ENCODE measurements around the gene ABHD4. TPM values are rescaled to one million over a fixed set of nuclear protein-coding genes. Genes with fewer than 3 reads are reported as not detected.
"Not testable (repeated sequence)": the region's sequence is repeated elsewhere in the genome, so short reads cannot be mapped to it uniquely, and the experiment has no call there.

ABHD4 gene
- total and polyA plus RNA-seq, 7 donors: 9.5 to 20.4 (median 18.0) TPM

DNA sequence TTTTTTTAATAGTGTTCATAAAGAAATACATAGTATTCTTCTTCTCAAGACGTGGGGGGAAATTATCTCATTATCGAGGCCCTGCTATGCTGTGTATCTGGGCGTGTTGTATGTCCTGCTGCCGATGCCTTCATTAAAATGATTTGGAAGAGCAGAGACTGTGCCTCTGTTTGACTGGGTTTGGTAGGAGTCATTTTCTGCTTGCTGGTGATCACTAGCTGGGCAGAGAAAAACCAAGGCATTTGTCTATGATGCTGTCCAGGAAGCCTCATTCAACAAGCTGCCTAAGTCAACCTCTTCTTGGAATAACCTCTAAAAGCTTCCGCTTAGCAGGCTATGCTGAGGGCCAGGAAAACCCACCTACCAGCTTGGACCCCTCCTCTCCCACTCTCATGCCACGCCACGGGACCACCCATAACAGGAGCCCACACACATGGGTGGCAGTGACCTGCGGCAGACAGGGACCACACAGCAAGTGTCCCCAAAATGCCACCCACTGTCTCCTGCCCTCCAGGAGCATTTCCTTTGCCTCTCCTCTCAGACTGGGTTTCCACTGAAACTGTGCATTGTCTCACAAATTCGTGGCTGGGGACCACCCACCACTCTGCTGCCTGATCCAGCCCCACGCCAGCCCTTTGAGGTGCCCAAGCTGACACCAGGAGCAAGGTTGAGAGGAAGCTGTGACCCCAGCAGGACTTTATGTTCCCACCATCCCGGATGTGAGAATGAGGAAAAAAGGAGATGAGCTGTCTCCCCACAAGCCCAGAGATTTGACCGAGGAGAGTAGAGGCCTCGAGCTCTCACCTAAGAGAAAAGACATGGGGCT, 45.9 kb upstream of the ABHD4 start:
- Histone ChIP-seq H3K36me3 (no peaks in the 10 kb centered on the region), H3K27ac (no peak overlapping the region), H3K4me3 (no peak overlapping the region), H3K4me1 (peaks cover 0 to 18% (median 11%) of the 10 kb centered on the region in 4 donors), H3K27me3 (no peaks in the 10 kb centered on the region), H3K9me3 (no peaks in the 10 kb centered on the region)
- WGBS, 2 donors: 78 to 83% methylated on average over 13 of the region's 13 CpGs
- intact Hi-C loops (cut with DNase I): loop anchor here (10.0 kb wide), 1 partner anchor 163 kb away; no protein-coding TSS in a partner anchor
- TF ChIP-seq EP300 (IDR thresholded peaks at IDR 0.05) (no peak), POLR2AphosphoS5 (IDR thresholded peaks at IDR 0.05) (no peak), POLR2A (IDR thresholded peaks at IDR 0.05) (no peak)
- TF ChIP-seq, protein P1, sequence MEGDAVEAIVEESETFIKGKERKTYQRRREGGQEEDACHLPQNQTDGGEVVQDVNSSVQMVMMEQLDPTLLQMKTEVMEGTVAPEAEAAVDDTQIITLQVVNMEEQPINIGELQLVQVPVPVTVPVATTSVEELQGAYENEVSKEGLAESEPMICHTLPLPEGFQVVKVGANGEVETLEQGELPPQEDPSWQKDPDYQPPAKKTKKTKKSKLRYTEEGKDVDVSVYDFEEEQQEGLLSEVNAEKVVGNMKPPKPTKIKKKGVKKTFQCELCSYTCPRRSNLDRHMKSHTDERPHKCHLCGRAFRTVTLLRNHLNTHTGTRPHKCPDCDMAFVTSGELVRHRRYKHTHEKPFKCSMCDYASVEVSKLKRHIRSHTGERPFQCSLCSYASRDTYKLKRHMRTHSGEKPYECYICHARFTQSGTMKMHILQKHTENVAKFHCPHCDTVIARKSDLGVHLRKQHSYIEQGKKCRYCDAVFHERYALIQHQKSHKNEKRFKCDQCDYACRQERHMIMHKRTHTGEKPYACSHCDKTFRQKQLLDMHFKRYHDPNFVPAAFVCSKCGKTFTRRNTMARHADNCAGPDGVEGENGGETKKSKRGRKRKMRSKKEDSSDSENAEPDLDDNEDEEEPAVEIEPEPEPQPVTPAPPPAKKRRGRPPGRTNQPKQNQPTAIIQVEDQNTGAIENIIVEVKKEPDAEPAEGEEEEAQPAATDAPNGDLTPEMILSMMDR (IDR thresholded peaks at IDR 0.05): no peak
- no peak for DNase-seq

GRCh38 chr14:22552827-22553076, 45.3 kb upstream of the ABHD4 start:
- H3K27ac ChIP-seq: no peak overlapping the region
- WGBS, 2 donors: 93 to 94% methylated on average over 2 of the region's 2 CpGs
- no peaks in the 10 kb centered on the region for H3K36me3 ChIP-seq
- TF ChIP-seq, protein P1 (IDR thresholded peaks at IDR 0.05): no peak
- TF ChIP-seq POLR2A (IDR thresholded peaks at IDR 0.05) (no peak), POLR2AphosphoS5 (IDR thresholded peaks at IDR 0.05) (no peak)
- intact Hi-C loops (cut with DNase I): loop anchor here (10.0 kb wide), 1 partner anchor 162 kb away; no protein-coding TSS in a partner anchor
- H3K4me3 ChIP-seq: no peak overlapping the region
- no peak for DNase-seq
- no peaks in the 10 kb centered on the region for H3K27me3 ChIP-seq
- H3K9me3 ChIP-seq: no peaks in the 10 kb centered on the region
- H3K4me1 ChIP-seq: peaks cover 0 to 23% (median 16%) of the 10 kb centered on the region in 4 donors

DNA sequence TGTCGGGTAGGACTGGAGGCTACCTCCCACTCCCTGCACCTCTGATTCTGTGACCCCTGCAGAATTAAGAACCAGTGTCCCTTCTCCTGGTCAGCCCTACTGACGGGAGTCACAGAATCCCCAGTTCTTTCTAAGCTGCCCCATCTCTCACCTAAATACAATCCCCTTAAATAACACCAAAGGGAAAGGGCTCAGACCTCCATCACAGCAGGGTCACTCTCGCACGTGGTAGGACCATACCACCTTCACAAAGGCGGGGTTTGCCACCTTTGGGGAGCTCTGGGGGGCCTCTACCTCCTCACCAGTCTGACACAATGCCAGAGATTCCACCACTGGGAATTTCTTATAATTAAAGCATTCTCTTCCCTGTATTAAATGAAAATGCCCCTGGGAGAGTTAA, 44.7 kb upstream of the ABHD4 start:
- Histone ChIP-seq H3K4me1 (peaks cover 0 to 28% (median 19%) of the 10 kb centered on the region in 4 donors), H3K9me3 (no peaks in the 10 kb centered on the region), H3K27ac (no peak overlapping the region), H3K36me3 (no peaks in the 10 kb centered on the region), H3K27me3 (no peaks in the 10 kb centered on the region), H3K4me3 (no peak overlapping the region)
- DNase-seq: no peak
- intact Hi-C loops (cut with DNase I): loop anchor here (10.0 kb wide), 1 partner anchor 161 kb away; no protein-coding TSS in a partner anchor
- 78 to 84% methylated on average over 5 of the region's 5 CpGs for WGBS, 2 donors
- no peak for TF ChIP-seq EP300 (IDR thresholded peaks at IDR 0.05)
- no peak for TF ChIP-seq POLR2AphosphoS5 (IDR thresholded peaks at IDR 0.05)
- TF ChIP-seq, protein P1 (IDR thresholded peaks at IDR 0.05): no peak
- TF ChIP-seq POLR2A (IDR thresholded peaks at IDR 0.05): no peak

DNA sequence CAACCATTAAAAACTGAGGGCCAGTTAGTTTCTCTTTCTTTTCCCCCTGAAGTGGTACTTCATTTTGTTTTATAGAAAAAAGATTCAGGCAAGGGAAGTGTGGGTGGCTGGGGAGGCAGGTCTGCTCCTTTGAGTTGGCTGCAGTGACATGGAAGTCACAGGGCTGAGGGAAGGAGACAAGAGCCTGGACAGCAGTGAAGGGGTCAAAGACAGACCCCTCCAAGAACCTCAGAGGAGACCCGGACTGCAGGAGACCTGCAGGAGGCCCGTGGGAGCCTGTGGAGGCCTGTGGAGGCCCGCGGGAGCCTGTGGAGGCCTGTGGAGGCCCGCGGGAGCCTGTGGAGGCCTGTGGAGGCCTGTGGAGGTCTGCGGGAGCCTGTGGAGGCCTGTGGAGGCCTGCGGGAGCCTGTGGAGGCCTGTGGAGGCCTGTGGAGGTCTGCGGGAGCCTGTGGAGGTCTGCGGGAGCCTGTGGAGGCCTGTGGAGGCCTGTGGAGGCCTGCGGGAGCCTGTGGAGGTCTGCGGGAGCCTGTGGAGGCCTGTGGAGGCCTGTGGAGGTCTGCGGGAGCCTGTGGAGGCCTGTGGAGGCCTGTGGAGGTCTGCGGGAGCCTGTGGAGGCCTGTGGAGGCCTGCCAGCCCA, 44.1 kb upstream of the ABHD4 start:
- WGBS, 2 donors: 90 to 92% methylated on average over 13 to 14 of the region's 14 CpGs

More for the DNA sequence above, 44.1 kb upstream of the ABHD4 start:
- not testable (repeated sequence) for H3K27me3 ChIP-seq, H3K36me3 ChIP-seq, H3K27ac ChIP-seq, H3K4me3 ChIP-seq, DNase-seq, H3K9me3 ChIP-seq
- peaks cover 0 to 28% (median 19%) of the 10 kb centered on the region in 4 donors for H3K4me1 ChIP-seq
- intact Hi-C loops (cut with DNase I): loop anchor here (10.0 kb wide), 1 partner anchor 161 kb away; no protein-coding TSS in a partner anchor
